C1 segment of cervical spinal cord (tissue), 14 donors: ENCODE results near the gene PTPRS.
A peak's percentile ranks its signal among the peaks of the same experiment; 100 is the strongest.

ENCODE experiments used
- DNase-seq, 14 donors: peaks; one replicate each; lab custom pipeline; 2025; lab: John Stamatoyannopoulos, UW

PTPRS gene

GRCh38 chr19:5309438-5310204, 31.0 kb downstream of the PTPRS start:
- peak in 2 of 14 donors; percentile 2 to 40 for DNase-seq

DNA sequence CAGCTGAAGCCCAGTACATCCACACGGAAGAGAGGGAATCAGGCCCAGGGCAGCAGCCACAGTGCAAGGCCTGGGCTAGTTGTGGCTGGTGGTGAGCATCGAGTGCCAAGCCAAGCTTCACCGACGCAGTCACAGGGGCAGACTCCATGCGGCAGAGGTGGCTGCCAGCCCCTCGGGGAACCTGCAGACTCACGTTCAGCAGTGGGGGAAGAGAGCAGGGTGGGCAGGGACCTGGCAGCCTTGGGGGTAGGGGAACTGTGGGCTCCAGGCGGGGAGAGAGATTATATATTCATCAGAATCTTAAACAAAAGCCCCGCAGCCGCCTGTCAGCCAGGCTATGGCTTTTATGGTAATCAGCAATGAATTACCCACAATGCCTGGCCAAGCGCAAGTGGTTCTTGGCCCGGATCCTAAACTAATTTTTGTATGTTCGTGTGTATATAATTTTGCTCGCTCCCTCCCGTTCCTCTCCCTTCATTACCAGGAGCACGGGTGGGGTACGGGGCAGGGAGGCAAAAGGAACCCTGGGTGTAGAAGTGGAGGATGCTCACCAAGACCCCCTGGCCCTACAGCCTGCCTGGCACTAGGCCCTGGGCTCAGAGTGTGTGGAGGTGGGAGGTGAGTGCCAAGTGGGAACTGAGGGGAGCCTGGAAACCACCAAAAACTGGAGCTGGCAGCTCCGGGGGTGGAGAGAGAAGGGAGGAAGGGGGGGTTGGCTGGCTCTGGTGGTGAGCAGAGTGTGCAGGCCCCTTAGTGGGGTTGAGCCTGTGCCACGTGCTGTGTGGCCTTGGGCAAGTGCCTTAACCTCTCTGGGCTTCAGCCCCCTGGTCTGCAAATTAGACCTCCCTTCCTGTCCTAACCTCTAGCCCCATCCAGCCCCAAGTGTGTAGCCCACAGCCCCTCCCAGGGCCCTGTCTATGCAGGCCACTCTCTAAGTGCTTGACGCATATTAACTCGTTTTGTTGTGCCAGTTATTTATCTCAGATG, 31.9 kb downstream of the PTPRS start:
- peak; percentile 35 to 91 (median 72) for DNase-seq

GRCh38 chr19:5307655-5308054, 33.0 kb downstream of the PTPRS start:
- no peak for DNase-seq

DNA sequence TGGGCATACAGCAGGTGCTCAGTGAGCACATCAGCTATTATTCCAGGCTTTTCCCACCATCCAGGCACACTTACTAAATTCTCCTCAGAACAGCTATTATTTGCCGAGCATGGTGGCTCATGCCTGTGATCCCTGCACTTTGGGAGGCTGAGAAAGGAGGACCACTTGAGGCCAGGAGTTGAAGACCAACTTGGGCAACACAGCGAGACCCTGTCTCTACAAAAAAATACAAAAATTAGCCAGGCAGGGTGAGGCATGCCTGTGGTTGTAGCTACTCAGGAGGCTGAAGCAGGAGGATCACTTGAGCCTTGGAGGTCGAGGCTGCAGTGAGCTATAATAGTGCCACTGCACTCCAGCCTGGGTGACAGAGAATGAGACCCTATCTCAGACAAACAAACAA, 35.4 kb downstream of the PTPRS start:
- no peak for DNase-seq

DNA sequence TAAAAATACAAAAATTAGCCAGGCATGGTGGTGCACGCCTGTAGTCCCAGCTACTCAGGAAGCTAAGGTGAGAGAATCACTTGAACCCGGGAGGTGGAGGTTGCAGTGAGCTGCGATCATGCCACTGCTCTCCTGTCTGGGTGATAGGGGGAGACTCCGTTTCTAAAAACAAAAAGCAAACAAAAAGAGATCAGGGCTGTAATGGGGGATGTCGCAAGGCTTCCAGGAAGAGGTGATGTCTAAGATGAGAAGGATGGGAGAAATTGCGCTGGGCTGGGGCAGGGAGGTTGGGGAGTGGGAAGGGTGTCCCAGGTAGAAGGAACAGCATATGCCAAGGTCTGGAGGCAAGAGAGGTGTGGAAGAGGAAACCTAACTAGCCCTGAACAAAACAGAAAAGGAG, 36.1 kb downstream of the PTPRS start:
- no peak for DNase-seq

DNA sequence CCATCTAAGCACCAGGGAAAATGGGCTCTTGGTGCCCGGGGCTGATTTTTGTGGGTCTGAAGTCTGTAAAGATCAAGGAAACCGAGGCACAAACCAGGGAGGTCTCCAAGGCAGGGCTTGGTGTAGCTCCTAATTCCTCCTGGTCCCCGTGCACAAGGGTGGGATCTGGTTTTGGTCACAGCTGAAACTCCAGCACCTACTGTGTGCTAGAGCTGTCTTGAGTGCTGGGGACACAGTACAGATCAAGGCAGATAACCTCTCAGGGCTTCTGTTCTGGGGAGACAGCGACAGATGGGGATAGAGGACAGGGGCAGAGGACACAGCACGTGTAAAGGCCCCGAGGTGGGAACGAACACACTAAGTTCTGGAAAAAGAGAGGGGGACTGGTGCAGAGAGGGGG, 37.4 kb downstream of the PTPRS start:
- no peak for DNase-seq

GRCh38 chr19:5302396-5302795, 38.2 kb downstream of the PTPRS start:
- DNase-seq = no peak

- no peak for DNase-seq
Measured at GRCh38 chr19:5299137-5299536, 41.5 kb downstream of the PTPRS start.

DNA sequence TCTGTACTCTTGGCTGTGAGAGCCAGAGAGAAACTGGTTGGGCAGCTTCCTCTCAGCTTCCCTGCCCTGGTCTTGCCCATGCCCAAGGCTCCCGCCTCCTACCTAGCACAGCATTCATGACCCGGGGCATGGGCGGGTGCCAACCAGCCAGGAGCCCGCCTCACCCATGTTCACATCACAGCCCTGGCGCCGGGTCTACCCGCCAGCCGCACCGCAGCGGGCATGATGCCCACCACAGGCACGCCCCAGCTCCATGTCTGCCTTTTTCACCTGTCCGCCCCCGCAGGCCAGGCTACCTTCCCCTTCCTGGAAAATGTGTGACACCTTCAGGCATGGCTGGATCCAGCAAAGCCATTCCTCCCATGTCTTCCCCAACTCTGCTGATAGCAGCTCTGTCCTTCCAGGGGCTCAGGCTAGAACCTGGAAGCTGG, 42.1 kb downstream of the PTPRS start:
- no peak for DNase-seq

DNA sequence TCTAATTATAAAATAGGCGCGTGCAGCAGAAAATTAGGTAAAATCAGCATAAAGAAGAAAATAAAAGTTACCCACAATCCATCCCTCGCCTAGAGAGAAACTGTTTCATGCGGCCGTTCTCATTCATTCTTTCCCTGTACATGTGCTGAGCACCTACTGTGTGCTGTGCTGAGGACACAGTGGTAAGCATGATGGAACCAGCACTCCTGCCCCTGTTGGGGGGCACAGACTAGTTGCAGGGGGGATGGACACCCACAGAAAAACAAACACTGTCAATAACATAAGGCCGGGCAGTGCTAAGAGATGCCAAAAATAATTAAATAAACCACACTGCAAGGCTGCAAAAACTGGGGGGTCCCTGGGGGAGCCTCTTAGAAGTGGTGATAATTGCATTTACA, 43.3 kb downstream of the PTPRS start:
- DNase-seq = no peak

DNA sequence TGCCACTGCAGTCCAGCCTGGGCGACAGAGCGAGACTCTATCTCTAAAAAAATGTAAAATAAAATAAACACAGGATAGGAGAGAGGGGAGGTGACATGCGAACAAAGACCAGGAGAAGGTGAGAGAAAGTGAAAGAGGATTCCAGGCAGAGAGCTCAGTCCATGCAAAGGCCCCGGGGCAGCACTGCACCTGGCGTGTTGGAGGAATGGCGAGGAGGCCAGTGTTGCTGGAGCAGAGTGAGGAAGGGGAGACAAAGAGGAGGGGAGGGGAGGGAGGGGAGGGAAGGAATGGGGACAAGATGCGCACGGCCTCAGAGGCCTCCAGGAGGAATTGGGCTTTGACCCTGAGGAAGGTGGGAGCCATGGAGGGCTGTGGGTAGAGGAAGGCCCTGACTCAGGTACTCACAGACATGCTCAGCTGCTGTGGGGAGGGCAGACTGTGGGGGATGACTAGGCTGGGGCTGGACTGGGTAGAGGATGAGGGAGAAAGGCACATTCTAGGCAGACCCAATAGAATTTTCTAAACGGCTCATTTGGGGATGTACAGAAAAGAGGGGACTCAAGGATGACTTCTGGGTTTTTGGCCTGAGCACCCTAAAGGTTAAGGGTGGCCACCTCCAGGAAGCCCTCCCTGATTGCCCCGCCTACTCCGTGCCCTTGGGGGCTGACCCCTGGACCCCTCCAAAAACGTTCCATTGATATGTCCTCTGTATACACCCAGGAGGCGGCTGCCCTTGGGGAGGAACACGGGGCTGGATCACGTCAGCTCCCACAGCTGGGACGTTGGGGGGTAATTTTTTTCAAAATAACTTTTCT, 43.9 kb downstream of the PTPRS start:
- no peak for DNase-seq

DNA sequence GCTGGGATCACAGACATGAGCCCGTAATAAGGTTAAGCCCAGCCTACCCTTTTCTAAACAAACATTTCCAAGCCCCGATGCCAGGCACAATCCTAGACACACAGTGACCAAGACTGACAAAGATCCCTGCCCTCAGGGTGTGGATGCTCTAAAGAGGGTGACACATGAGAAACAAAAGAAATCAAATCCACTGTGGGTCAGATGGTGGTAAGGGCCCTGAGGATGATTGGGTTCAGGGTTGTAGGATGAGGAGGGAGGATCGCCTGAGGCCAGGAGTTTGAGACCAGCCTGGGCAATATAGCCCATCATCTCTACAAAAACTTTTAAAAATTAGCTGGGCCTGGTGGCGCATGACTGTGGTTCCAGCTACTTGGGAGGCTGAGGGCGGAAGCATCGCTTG, 44.6 kb downstream of the PTPRS start:
- DNase-seq = no peak

DNA sequence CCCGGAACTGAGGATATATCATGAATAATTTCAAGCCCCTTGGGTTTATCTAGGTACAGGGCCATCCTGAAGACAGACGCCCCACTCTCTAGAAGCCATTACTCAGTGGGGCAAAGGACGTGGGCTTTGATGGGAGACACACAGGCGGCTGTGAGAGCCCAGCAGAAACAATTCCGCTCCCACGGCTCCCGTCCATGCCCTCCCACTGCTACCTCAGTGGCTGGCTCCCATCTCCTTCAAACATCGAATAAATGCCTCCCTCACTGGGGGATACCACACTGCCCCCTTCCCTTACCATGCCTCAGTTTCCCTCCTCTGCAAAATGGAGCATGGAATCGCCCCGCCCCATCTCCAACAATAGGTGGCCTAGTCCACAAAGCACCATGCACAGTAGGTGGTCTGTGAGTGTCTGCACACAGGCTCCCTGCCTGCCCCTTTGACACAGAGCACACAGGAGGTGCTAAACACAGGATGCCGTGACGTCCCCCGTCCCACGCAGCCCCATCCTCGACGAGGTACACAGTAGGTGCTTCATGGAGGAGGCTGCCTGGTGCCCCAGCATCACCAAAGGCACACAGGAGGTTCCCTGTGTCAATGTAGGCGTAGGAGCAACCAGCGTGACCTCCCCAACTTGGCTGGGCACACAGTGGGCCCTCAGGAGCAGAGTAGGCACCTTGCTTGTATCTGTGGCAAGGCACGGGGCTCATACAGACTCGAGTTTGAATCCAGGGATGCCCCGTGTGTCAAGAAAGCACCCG, 46.0 kb downstream of the PTPRS start:
- no peak for DNase-seq

DNA sequence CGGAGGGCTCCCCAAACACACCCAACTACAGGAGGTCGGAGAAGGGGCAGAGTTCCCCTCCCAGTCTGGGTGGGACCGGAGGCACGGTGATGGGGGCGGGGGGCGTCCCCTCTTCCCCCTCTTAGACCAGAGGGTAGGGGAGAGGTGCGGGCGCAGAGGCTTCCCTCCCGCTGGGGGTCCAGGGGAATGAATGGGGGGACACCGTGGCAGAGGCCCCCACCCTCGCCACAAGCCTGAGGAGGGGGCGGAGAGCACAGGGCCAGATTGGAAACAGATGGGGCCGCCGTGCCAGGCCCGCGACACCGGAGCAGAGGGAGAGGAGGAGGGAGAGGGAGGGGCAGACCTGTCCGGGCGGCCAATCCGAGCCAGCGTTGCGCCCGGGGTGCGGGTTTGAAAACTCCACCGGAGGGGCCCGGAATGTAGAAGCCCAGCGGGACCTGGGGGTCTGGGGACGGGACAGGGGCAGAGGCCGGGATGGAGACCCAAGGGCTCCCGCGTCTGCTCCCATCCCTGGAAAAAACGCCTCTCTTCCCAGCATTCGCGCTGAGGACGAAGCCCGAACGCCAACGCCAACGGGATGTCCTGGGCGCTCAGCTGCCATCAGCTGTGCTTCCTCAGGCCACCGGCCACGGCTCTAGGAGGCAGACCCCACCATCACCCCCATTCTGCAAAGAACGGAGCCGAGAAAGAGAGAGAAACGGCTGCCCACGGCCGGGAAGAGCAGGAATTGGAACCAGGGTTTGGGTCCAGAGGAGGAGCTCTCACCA, 46.8 kb downstream of the PTPRS start:
- DNase-seq = peak in 3 of 14 donors; percentile 11 to 54 (median 35)

GRCh38 chr19:5292822-5293611, 47.6 kb downstream of the PTPRS start:
- DNase-seq = peak in 12 of 14 donors; percentile 27 to 82 (median 61)

DNA sequence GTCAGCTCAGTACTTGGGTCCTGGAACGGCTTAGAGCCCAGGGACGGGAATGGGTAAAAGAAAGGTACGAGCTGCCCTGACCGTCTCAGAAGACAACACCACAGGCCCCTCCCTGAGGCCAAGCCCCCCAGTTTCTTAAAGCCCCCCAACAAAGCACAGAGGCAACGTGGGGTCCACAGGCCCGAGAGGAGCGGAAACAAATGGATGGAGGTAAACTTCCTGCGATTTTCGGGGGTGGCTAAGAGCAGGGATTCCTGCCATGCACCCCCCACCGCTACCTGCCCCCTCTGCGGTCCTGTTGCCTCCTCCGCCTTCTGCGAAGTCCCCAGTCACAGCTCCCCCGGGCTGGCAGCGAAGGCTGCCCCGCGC, 48.2 kb downstream of the PTPRS start:
- DNase-seq = no peak

DNA sequence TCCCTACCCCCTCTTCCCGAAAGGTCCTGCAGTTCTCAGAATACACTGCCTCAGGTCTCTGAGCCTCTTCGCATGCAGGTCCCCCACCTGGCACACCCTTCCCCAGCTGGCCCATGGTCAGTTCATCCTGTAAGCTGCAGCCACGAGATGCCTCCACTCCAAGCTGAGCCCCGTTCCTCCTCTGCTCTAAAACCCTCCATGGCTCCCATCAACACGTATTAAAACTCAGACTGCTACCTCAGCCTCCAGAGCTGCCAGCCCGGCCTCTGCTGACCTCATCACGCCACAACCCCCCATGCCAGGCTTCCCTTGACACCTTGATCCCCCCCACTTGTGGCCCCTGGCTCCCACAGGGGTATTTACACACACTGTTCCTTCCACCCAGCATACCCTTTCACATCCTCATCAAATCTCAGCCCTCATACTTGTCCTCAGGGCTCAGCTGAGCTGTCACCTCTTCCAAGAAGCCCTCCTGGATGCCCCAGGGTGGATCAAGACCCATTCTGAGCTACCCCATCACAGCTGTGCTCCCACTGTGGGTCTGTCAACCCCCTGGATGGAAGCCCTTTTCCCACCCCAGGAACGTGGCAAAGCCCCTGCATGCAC, 48.9 kb downstream of the PTPRS start:
- peak in 1 of 14 donors; percentile 10 for DNase-seq
